ENCODE results near the gene DGKI.

DGKI gene

DNA sequence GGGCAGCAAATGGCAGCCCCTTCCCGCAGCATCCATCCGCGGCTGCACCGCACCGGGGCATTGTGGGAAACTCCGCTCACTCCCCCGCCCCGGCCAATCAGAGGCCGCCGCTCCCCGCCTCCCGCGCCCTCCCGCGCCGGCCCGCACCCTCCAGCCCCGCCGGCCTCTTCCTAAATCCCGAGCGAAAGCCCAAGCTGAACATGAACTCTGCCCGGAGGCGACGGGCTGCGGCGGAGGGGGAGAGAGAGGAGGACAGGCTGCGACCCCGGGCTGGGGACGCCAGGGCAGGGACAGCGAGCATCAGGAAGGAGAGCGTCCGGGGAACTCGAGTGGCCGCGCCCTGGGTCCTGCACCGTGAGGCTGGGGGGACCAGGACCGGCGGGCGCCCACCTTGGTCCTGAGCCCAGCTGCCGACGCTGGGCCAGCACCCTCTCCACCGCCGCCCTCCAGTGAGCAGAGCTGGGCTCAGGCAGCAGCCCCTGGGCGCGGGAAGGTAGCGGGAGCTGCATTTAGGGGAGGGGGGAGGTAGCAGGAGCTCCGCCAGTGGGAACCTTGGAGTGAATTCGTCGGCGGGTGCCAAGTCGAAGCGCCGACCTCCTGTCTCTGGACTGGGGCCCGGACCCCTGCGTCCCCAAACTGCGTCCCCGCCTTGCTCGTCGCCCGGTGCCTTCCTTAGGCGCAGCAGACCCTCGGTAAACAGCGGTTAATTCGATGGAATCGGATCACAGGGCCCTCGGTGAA lies at the start of gene DGKI:
DGKI (minus strand) TSS at position 148 of the 741 bp plus-strand sequence.
- DNase-seq, result peak; percentile 86

GRCh38 chr7:137895301-137896221 lies 48.8 kb upstream of the DGKI start:
- no peak for DNase-seq

GRCh38 chr7:137893143-137893742 lies 46.5 kb upstream of the DGKI start:
- DNase-seq, result no peak

DNA sequence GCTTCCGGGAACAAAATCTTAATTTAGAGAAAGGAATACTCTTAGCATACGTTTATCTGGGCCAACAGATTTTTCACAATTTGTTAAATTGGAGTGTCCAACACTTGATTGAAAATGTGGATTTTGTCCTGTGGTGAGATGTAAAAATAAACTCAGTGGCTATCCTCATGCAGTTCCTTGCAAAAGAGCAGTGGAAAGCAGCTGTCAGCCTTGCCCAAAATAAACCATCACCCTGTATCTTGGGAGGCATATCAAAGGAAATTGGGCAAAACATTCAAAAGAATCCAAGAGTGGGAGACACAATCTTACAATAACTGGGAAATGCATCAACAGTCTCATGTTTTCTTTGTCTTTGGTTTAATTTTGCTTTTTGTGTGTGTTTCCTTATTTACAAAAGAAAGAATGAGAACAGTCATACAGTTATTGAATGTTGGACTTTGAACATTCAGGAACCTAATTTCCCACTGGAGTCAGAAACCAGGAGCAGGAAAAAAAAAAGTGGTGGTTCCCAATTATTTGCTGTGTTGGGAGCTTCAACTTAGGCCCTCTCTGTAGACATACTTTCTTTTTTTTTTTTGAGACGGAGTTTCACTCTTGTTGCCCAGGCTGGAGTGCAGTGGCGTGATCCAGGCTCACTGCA lies 44.4 kb upstream of the DGKI start:
- no peak for DNase-seq

GRCh38 chr7:137890449-137890921 lies 43.7 kb upstream of the DGKI start:
- no peak for DNase-seq

DNA sequence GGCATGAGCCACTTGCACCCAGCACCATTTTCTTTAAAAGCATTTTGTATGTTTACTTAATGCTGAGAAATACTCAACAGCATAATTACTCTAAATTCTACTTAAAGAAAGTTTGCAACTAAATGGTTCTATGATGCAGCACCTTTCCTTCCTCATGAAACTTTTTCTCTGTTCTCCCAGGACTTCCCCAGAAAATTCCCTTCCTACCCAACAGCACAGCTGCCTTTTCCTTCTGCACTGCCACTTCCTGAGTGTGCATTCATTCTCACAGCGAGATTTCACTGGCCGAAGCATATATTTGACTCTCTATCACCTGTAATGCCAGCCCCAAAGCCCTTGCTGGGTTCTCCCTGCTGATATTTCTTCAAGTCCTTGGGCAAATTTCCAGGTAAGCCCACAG lies 41.5 kb upstream of the DGKI start:
- DNase-seq, result no peak

DNA sequence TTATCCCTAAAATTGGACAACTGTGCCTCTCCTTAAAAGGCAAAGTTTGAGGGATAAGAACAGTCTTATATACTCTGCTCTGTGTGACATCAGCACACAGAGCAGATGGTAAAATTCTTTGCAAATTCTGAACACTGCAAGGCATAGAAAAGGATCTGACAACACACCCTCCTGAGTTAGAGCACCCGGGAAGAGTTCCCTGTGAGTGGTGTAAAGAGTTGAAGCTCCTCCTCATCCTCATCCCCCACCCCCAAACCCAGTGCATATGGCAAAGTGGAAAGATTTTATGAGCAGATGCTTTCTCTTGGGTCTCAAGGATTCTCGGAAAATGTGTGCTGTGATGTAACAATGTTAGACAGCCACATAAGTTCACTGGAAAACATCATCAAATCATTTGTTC lies 40.0 kb upstream of the DGKI start:
- no peak for DNase-seq

DNA sequence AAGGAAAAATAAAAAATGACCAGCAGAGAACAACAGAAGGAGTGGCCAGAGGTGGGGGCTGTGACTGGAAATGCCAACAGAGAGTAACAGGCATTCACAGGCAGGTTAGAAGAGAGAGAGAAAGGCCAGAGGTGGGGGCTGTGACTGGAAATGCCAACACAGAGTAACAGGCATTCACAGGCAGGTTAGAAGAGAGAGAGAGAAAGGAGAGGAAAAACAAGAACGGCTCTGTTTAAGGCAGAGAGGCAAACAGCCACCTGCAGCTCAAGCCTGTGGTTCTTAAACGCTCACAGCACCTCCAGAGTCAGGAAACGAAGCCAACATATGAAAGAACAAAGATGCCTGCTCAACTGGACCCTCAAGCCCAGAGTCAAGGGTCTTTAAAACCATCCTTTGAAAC lies 39.5 kb upstream of the DGKI start:
- no peak for DNase-seq

- DNase-seq, result no peak
Observed at GRCh38 chr7:137885678-137886077, 38.9 kb upstream of the DGKI start.

- no peak for DNase-seq
Observed at GRCh38 chr7:137882806-137883205, 36.0 kb upstream of the DGKI start.

GRCh38 chr7:137882261-137882668 lies 35.5 kb upstream of the DGKI start:
- DNase-seq, result no peak

DNA sequence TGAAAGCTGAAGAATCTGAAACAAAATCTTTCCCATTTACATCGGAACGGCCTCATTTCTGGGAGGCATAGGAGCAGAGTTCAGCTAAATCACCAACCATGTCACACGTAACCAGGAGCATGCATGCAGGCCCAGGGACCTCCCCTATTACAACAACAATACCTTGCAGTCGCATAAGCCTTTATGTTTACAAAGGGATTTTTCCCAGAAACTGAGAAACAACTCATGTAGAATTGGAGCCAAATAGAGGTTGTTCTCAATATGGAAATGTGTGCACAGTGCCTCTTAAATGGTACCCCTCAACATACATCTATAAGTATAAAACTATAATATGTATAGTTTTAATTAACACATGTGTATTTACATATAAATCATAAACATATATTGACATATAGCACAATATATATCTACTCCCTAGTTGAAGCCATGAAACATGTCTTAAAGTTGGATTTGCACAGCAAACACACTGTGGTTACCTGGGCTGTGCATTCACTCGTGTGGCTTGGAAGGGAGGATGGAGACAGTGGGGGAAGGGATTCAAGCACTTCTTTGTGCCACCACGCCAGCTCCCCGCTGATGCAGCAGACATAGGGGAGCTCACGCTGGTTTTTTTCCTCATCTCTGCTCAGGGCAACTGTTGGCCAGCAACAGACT lies 35.0 kb upstream of the DGKI start:
- DNase-seq, result no peak

- DNase-seq, result no peak
Observed at GRCh38 chr7:137880432-137880831, 33.7 kb upstream of the DGKI start.

- peak; percentile 24 for DNase-seq
Observed at GRCh38 chr7:137879357-137880158, 32.8 kb upstream of the DGKI start.

- DNase-seq, result peak; percentile 53
Observed at GRCh38 chr7:137878333-137878961, 31.7 kb upstream of the DGKI start.

DNA sequence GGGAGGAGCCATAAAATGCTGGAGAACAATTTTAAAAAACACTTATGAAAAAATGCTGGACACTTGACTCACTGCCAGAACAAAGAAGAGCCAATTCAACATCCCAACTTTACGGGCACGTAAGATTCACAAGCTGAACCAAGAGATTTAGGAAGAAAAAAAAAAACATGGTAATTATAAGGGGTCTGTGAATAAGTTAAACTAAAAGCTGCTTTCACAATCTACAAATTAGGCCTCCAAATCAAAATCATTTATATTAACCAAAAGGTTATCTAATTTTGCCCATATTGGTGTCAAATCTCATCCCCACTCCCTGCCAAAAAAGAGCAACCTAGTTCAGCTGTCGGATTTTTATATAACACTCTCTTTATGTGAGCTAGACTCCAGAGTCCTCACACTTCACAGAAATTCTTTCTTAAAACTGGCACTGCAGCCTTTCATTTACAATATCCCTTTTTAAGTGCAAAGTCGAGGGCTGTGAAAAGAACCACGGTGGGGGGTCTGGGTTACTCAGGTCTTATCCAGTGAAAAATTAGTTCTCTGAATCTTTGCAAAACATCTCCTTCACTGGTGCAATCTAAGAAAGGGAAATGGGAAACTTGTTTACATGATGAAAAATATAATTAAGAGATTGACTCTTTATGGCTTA lies 30.4 kb upstream of the DGKI start:
- DNase-seq, result no peak

DNA sequence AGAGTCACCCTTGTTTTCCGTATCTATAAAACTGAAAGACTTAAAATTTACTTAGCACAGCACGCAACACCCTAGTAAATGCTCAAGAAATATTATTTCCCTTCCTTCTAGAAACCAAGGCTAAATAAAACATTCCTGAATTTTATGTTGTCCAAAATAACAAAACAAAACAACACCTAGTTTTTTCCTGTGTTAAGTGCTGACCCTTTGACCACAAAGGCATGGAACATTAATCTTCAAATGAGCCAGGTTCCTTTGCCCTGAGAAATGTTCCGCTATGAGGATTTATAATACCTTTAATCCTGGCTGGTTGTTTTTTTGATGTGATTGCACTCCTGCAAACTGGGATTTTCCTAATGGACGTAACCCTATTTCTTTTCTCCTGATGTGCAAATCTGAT lies 29.0 kb upstream of the DGKI start:
- no peak for DNase-seq

GRCh38 chr7:137873979-137874777 lies 27.4 kb upstream of the DGKI start:
- peak; percentile 86 for DNase-seq

GRCh38 chr7:137873524-137873923 lies 26.8 kb upstream of the DGKI start:
- no peak for DNase-seq
